Activated CD4-positive, alpha-beta T cell treated with anti-CD3 and anti-CD28 coated beads for 48 hours (primary cell): ENCODE measurements around the gene GPR162.

ENCODE experiments used
- DNase-seq: peaks from one replicate; pipeline ENCODE4 v3.0.0-alpha.2; 2020

Gene GPR162

DNA sequence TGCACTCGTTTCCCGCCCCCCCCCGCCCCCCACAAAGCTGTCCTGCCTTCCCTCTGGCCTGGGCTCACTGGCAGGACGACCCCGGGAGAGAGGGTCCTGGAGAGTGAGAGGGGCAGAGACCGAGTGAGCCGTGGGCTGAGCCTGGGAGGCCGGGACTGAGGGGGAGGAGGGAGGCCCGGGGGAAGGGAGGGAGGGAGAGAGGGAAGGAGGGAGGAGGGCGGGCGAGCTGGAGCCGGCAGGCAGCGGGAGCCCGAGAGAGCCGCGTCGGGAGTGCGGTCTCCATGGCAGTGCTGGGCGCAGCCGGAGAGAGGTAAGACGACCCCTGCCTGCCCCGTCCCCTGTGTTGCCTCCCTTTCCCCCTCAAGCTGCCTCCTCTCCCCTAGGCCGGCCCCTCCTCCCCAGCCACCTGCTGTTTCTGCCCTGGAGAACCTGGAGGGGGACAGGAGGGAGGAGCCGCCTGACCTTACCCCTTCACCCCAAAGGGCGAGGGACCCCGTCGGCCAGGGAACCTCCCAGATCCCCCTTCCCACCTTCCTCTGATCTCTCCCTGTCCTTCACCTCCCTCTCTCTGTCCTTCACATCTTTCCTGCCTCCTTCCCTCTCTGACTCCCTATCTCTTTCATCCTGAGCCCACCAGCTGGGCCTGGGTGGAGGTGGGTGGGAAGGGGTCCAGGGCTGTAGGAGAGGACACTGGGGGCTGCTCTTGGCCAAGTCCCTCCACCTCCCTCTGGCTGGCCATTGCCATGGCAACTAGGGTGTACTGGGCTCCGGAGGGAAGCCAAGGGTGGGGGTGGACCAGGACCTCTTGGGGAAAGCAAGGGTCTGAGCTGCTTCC is at the start of gene GPR162:
Gene GPR162, plus strand, starts transcription at position 231 of the 835 bp plus-strand sequence. CDS start 2,078 bp downstream, outside the sequence.
- no peak for DNase-seq

- DNase-seq = peak; percentile 76
These were observed 49.3 kb upstream of the GPR162 start, which contains the start of gene LAG3 for GRCh38 chr12:6772331-6772695. Gene LAG3 (plus strand): TSS chr12:6772520. CDS start chr12:6772853, 333 bp downstream.

GRCh38 chr12:6772726-6773589 is 48.7 kb upstream of the GPR162 start:
- no peak for DNase-seq

- peak; percentile 53 for DNase-seq
These were observed 47.9 kb upstream of the GPR162 start for GRCh38 chr12:6773590-6774351.

GRCh38 chr12:6774499-6775062 is 47.0 kb upstream of the GPR162 start:
- DNase-seq = no peak

DNA sequence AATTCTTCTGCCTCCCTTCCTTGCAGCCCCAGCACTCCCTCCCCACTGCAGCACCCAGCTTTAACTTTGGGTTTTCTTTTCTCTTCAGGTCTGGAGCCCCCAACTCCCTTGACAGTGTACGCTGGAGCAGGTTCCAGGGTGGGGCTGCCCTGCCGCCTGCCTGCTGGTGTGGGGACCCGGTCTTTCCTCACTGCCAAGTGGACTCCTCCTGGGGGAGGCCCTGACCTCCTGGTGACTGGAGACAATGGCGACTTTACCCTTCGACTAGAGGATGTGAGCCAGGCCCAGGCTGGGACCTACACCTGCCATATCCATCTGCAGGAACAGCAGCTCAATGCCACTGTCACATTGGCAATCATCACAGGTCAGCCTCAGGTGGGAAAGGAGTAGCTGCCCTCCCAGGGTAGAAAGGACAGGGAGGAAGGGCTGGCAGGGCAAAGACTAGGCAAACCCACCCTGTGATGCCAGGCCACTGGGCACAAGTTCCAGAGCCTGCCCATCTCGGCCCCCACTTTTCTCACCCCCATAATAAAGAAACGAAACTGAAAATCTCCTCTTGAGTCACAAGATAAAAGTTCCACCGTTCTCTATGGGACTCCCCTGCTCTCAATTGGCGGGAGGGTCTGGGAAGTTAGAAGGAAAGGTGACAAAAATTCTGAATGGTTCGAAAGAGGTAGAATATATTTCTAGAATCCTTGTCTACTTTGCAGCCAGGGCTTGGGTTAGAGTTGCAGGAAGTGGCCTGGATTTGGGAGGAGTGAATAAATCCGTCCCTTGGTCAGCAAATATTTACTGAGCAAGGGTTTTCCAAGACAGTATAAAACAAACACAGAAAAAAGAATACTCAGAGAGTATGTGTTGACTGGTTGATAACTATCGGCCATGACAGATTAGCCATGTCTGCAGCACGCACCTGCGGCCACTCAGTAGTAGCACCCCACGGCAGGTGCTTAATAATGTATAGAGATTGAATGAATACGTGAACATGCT is 46.1 kb upstream of the GPR162 start:
- DNase-seq = no peak

GRCh38 chr12:6777386-6777785 is 44.2 kb upstream of the GPR162 start:
- DNase-seq = no peak

DNA sequence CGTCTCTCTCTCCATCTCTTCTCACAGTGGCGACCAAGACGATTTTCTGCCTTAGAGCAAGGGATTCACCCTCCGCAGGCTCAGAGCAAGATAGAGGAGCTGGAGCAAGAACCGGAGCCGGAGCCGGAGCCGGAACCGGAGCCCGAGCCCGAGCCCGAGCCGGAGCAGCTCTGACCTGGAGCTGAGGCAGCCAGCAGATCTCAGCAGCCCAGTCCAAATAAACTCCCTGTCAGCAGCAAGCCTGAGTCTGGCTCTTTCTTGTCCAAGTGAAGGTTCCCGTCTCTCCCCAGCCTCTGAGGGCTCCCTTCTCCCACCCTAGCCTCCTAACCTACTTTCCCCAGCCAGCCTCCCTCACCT is 43.4 kb upstream of the GPR162 start:
- DNase-seq = no peak

- peak; percentile 93 for DNase-seq
These were observed 42.8 kb upstream of the GPR162 start for GRCh38 chr12:6778574-6779550.

GRCh38 chr12:6779708-6780432 is 41.8 kb upstream of the GPR162 start:
- no peak for DNase-seq

DNA sequence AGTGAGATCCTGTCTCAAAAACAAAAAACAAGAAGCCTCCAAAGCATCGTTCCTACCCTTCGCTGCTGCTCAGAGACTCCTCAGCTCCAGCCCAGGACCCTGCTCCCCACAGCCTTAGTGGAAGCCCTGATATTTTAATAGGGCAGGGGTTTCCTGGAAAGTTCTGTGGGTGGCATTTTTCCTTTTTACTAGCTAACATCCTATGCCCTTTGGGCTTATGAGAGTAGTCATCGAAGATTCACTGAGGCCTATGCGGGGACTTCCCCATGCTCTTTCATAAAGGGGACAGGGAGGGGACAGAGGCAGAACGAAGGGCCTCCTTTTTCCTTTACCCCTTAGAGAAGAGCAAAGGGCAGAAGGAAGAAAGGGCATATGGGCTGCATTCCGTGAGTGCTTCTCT is 41.0 kb upstream of the GPR162 start:
- peak; percentile 61 for DNase-seq

DNA sequence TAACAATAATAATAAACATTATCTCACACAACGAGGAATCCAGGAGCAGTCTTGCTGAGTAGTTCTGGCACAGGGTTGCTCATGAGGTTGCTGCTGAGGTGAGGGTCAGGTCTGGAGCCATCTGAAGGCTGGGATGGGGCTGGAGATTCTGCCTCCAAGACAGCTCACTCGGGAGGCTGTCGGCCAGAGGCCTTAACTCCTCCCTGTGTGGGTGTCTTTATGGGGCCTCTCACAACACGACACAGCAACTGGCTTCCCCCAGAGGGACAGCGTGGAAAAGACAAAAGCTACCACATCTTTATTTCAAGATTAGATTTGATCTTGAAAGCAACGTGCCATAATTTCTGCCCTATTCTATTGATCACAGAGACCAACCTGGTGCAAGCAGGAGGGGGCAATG is 39.5 kb upstream of the GPR162 start:
- no peak for DNase-seq

GRCh38 chr12:6782850-6783566 is 38.6 kb upstream of the GPR162 start:
- DNase-seq = no peak

GRCh38 chr12:6783828-6784227 is 37.8 kb upstream of the GPR162 start:
- no peak for DNase-seq

DNA sequence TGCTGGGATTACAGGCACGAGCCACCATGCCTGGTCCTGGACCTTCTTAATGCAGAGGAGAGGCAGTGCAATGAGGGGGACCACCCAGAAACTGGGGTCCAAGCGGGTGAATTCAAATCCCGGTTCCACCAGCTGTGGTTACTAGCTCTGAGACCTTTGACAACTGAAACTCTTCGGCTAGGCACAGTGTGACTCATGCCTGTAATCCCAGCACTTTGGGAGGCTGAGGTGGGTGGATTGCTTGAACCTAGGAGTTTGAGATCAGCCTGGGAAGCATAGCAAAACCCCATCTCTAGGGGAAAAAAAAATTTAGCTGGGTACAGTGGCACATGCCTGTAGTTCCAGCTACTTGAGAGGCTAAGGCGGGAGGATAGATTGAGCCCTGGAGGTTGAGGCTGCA is 37.3 kb upstream of the GPR162 start:
- DNase-seq = no peak

- DNase-seq = no peak
These were observed 36.9 kb upstream of the GPR162 start for GRCh38 chr12:6784761-6785160.

GRCh38 chr12:6786416-6787094 is 35.1 kb upstream of the GPR162 start:
- no peak for DNase-seq

DNA sequence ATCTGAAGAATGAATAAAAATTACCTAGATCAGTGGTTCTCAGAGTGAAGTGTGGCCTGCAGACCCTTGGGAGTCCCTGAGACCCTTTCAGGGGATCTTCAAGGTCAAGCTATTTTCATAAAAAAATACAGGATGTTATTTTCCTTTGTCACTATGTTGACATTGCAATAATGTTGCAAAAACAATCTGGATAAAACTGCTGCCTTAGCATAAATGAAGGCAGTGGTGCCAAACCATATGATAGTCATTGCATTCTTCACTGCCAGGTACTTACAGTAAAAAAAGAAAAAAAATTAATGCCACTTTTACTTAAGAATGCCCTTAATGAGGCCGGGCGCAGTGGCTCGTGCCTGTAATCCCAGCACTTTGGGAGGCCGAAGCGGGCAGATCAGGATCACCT is 34.3 kb upstream of the GPR162 start:
- DNase-seq = no peak
